AG04450 (cell line): ENCODE data around the gene LTBP2. TPM values are rescaled to one million over a fixed set of nuclear protein-coding genes. Genes with fewer than 3 reads are reported as not detected.

ENCODE experiments used
- CTCF ChIA-PET: fragments of 300-600, 350-600 bp; formaldehyde crosslinking; extraction: SDS; loops from one replicate; lab custom pipeline; 2022; ENCODE audit warnings: antibody characterized with exemption, inconsistent platforms; lab: Charles Lee
- POLR2A ChIA-PET: fragments of 350-600 bp; formaldehyde crosslinking; extraction: SDS; loops from one replicate; lab custom pipeline; 2021; ENCODE audit warnings: antibody characterized with exemption, inconsistent platforms; lab: Yijun Ruan, JAX
- DNase-seq: peaks from one replicate; pipeline ENCODE4 v3.0.0-alpha.2; 2011; ENCODE audit warnings: low read depth, low spot score
- H3K27ac ChIP-seq: one replicate; pipeline ENCODE4 v1.5.1; 2012; ENCODE audit warnings: low read depth, low read length, control low read depth
- H3K27me3 ChIP-seq: one replicate; pipeline ENCODE4 v1.6.0; 2012; ENCODE audit warnings: low read length; ENCODE audit not compliant: control insufficient read depth, insufficient read depth
- H3K4me3 ChIP-seq: 2 replicates; pipeline ENCODE4 v1.5.1; 2011; ENCODE audit warnings: mild to moderate bottlenecking, low read depth, low read length, control low read depth
- H3K9me3 ChIP-seq: 2 replicates; pipeline ENCODE4 v1.5.1; 2012; ENCODE audit warnings: low read length; ENCODE audit not compliant: control insufficient read depth, insufficient read depth
- polyA plus RNA-seq: library from polyadenylated mRNA; depleted of rRNA; stranded (reverse); fragments of >200 nt; gene quantifications from 2 replicates; pipeline ENCODE4 v1.2.3, GENCODE V29; 2011
- TF ChIP-seq, protein P1 (sequence below): IDR thresholded peaks from 2 replicates; pipeline ENCODE4 v1.5.1; 2011; ENCODE audit warnings: low read depth, low read length, control low read depth, inconsistent platforms

The LTBP2 gene
- polyA plus RNA-seq, 1 experiment: 44.3 TPM

DNA sequence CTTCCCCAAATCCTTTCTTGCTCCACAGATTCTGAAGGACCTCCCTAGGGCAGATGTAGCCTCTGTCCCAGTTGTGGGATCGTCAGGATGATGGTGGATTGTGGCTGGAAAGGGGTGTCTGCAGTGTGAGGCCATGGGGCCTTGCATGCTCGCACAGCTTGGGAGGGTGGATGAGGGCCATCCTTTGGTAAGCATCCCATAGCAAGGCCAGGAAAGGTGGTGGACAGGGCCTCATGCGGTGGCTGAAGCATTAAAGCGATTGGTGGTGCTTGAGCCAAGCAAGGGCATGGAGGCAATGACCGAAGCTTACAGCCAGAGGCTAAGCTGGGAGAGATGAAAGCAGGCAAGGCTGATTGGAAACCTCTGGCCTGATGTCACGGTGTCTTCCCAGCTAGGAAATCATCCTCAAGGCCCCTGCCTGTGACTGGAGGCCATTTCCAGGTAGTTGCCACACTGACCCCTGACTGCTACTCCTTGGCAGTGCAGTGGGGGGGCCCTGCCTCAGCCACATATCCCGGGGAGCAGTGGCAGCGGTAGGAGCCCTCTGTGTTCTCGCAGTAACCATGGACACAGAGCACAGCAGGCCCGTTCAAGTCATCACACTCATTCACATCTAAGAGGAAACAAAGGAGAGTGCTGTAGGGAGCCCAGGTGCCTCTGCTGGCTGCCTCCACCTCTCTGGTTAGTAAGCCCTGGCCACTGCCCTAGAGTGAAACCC is 111.5 kb downstream of the LTBP2 start:
- CTCF ChIA-PET: interaction anchor here (0.5 to 2.1 kb wide), 18 partner anchors 10 to 623 kb away, joined by 3 to 8 read pairs (median 4); partner anchors contain the start of genes LTBP2 and YLPM1
- Histone ChIP-seq H3K27ac (peak overlapping the region; percentile 13), H3K4me3 (no peak overlapping the region), H3K9me3 (no peaks in the 10 kb centered on the region), H3K27me3 (no peaks in the 10 kb centered on the region)
- DNase-seq: no peak
- TF ChIP-seq, protein P1, sequence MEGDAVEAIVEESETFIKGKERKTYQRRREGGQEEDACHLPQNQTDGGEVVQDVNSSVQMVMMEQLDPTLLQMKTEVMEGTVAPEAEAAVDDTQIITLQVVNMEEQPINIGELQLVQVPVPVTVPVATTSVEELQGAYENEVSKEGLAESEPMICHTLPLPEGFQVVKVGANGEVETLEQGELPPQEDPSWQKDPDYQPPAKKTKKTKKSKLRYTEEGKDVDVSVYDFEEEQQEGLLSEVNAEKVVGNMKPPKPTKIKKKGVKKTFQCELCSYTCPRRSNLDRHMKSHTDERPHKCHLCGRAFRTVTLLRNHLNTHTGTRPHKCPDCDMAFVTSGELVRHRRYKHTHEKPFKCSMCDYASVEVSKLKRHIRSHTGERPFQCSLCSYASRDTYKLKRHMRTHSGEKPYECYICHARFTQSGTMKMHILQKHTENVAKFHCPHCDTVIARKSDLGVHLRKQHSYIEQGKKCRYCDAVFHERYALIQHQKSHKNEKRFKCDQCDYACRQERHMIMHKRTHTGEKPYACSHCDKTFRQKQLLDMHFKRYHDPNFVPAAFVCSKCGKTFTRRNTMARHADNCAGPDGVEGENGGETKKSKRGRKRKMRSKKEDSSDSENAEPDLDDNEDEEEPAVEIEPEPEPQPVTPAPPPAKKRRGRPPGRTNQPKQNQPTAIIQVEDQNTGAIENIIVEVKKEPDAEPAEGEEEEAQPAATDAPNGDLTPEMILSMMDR: no peak
- POLR2A ChIA-PET: no interaction called here

DNA sequence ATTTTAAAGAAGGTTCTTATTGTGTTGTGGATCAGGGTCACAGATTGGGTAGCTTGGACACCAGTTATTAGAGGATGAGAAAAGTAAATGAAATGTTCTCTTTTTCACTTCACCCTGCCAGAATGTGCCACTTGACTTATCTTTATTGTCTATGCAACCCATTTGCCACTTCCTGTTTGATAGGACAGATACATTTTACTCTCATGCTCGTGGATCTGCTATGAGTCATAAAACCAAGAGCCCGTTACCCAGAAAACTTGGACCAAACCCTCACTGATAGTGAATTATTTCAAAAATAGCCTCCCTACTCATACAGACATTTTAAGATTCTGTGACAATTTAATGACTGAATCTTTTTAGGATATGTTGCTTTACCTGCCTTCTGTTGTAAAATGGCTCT is 116.7 kb downstream of the LTBP2 start:
- H3K9me3 ChIP-seq: peaks cover 2% of the 10 kb centered on the region; the same call in 1 of the 2 replicates
- H3K4me3 ChIP-seq: no peak overlapping the region
- H3K27ac ChIP-seq: no peak overlapping the region
- no peak for DNase-seq
- ChIA-PET POLR2A (no interaction called here), CTCF (interaction anchor here (0.9 to 1.0 kb wide), 2 partner anchors 118 to 309 kb away, joined by 3 to 4 read pairs; no protein-coding TSS in a partner anchor)
- TF ChIP-seq, protein P1: no peak
- no peaks in the 10 kb centered on the region for H3K27me3 ChIP-seq

DNA sequence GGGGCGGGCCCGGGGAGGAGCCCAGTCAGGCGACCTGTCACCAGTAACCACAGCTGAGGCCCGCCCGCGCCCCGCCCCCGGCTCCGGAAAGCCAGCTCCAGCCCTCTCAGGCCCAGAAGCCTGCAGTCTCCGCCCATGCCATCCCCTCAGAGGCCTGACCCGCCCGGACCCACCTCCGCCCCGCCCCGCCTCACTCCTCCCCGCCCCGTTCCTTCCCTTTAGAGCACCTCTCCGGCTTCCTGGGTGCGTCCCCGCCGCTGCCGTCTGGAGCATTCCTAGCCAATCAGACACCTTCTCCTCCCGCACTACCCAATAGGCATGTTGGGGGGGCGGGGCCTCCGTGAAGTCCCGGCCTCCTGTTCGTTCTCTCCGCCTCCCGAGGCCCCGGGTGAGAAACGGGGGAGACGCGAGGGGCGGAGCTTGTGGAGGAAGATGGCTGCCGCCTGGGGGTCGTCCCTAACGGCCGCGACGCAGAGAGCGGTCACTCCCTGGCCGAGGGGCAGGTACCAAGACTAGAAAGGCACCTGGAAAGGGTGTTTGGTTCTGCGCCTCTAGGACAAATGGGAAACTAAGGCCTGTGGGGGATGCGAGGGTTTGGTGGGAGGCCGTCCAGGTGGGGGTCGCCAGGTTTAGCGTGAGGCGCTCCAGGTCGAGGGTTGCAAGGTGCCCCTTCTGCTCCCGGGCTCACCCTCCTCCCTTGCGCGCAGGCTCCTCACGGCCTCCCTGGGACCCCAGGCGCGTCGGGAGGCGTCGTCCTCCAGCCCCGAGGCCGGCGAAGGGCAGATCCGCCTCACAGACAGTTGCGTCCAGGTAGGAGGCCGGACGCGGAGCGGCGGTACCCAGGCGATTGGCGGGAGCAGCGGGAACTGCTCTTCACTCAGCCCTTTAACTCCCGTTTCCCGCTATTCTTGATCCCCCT is 118.4 kb downstream of the LTBP2 start, which contains the start of gene ISCA2:
TSS of gene ISCA2 (plus strand) at position 423 of the 919 bp plus-strand sequence. CDS start at position 433, 10 bp downstream.
- ChIA-PET CTCF (interaction anchor here (0.7 to 1.7 kb wide), 4 partner anchors 8 to 119 kb away, joined by 3 to 6 read pairs (median 4); no protein-coding TSS in a partner anchor), POLR2A (interaction anchor here (0.6 to 1.0 kb wide), 5 partner anchors 39 to 123 kb away, joined by 3 to 8 read pairs (median 5); no protein-coding TSS in a partner anchor)
- Histone ChIP-seq H3K27me3 (no peaks in the 10 kb centered on the region), H3K27ac (peak within 1 kb of the TSS; percentile 65), H3K9me3 (peaks cover 2% of the 10 kb centered on the region; the same call in 1 of the 2 replicates), H3K4me3 (peak within 1 kb of the TSS; percentile 97)
- TF ChIP-seq, protein P1: no peak
- peak; percentile 98 for DNase-seq

DNA sequence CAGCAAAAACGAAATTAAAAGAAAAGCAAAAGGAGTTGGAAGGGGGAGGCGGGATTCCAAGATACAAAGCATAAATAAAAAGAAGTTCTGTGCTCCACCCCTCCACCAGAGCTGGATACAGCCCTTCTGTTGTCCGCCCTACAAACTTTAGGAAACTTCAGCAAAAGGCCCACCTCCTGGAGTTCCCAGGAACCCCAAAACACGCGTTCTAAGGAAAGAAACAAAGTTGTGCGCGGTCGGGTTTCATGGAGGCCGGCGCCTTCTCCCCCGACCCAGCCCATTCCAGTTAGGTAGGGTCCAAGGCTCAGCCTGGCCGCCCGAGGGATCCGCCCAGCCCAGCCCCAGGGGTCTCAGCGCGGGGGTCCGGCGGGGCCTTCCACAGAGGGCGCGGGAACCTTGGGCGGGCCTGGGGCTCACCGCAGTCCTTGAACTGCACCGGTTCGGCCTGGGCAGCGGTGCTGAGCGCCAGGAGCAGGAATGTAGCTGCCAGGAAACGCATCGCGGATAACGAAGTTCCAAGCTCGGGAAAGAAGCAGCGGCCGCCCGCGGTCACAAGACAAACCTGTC is 119.2 kb downstream of the LTBP2 start, which contains the start of gene NPC2:
TSS of gene NPC2 (minus strand) at position 530 of the 567 bp plus-strand sequence. CDS start at position 499, 31 bp downstream.
- ChIA-PET POLR2A (interaction anchor here (0.6 to 1.0 kb wide), 5 partner anchors 38 to 124 kb away, joined by 3 to 8 read pairs (median 5); no protein-coding TSS in a partner anchor), CTCF (interaction anchor here (0.7 to 1.7 kb wide), 4 partner anchors 9 to 120 kb away, joined by 3 to 6 read pairs (median 4); no protein-coding TSS in a partner anchor)
- Histone ChIP-seq H3K27me3 (no peaks in the 10 kb centered on the region), H3K27ac (peak within 1 kb of the TSS; percentile 65), H3K4me3 (peak within 1 kb of the TSS; percentile 97), H3K9me3 (peaks cover 2% of the 10 kb centered on the region; the same call in 1 of the 2 replicates)
- DNase-seq: no peak
- TF ChIP-seq, protein P1: no peak
